ENCODE data around the gene FUCA1.
A peak's percentile ranks its signal among the peaks of the same experiment; 100 is the strongest.
"Not testable (repeated sequence)": the region's sequence is repeated elsewhere in the genome, so short reads cannot be mapped to it uniquely, and the experiment has no call there.

FUCA1 gene

GRCh38 chr1:23836037-23836436, 32.1 kb downstream of the FUCA1 start:
- no peak for DNase-seq

- not testable (repeated sequence) for DNase-seq
Measured at GRCh38 chr1:23834156-23834555, 33.9 kb downstream of the FUCA1 start.

- DNase-seq = no peak
Measured at GRCh38 chr1:23827717-23828116, 40.4 kb downstream of the FUCA1 start.

GRCh38 chr1:23826590-23826989, 41.5 kb downstream of the FUCA1 start:
- DNase-seq = not testable (repeated sequence)

- DNase-seq = no peak
Measured at GRCh38 chr1:23825762-23826522, 42.1 kb downstream of the FUCA1 start.

GRCh38 chr1:23825076-23825761, 42.9 kb downstream of the FUCA1 start, which contains the start of gene HMGCL:
TSS of gene HMGCL (minus strand) at chr1:23825429. CDS start at chr1:23825415, 14 bp downstream.
- DNase-seq = peak; percentile 88

GRCh38 chr1:23824711-23825075, 43.4 kb downstream of the FUCA1 start:
- no peak for DNase-seq

- no peak for DNase-seq
Measured at GRCh38 chr1:23823767-23824166, 44.3 kb downstream of the FUCA1 start.

GRCh38 chr1:23817633-23818032, 50.5 kb downstream of the FUCA1 start:
- no peak for DNase-seq

- DNase-seq = no peak
Measured at GRCh38 chr1:23816906-23817305, 51.2 kb downstream of the FUCA1 start.

- DNase-seq = no peak
Measured at GRCh38 chr1:23816361-23816760, 51.7 kb downstream of the FUCA1 start.

- DNase-seq = no peak
Measured at GRCh38 chr1:23814016-23814415, 54.1 kb downstream of the FUCA1 start.

GRCh38 chr1:23810818-23811540, 57.1 kb downstream of the FUCA1 start:
- DNase-seq = peak; percentile 48

GRCh38 chr1:23809751-23810171, 58.3 kb downstream of the FUCA1 start:
- DNase-seq = peak; percentile 82

- no peak for DNase-seq
Measured at GRCh38 chr1:23807453-23807852, 60.6 kb downstream of the FUCA1 start.

GRCh38 chr1:23806280-23806679, 61.8 kb downstream of the FUCA1 start:
- DNase-seq = no peak

- DNase-seq = no peak
Measured at GRCh38 chr1:23805025-23805424, 63.1 kb downstream of the FUCA1 start.

- no peak for DNase-seq
Measured at GRCh38 chr1:23804183-23804835, 63.8 kb downstream of the FUCA1 start.

- DNase-seq = no peak
Measured at GRCh38 chr1:23803674-23804073, 64.4 kb downstream of the FUCA1 start.

- not testable (repeated sequence) for DNase-seq
Measured at GRCh38 chr1:23802809-23803342, 65.2 kb downstream of the FUCA1 start.

GRCh38 chr1:23801876-23802275, 66.2 kb downstream of the FUCA1 start:
- DNase-seq = no peak

- no peak for DNase-seq
Measured at GRCh38 chr1:23801338-23801748, 66.7 kb downstream of the FUCA1 start.

All from stimulated activated CD4-positive, alpha-beta T cell treated with anti-CD3 and anti-CD28 coated beads, Interleukin-1b, Interleukin-23, amount 100 ng/mL, for 48 hours (primary cell).